Fibroblast of villous mesenchyme (primary cell): ENCODE measurements around the gene NADK2. TPM values are rescaled to one million over a fixed set of nuclear protein-coding genes. Genes with fewer than 3 reads are reported as not detected.

Experiments used
- DNase-seq: peaks from one replicate; pipeline ENCODE4 v3.0.0-alpha.2; 2010; ENCODE audit warnings: low read depth
- H3K4me3 ChIP-seq: 2 replicates; pipeline ENCODE4 v1.5.1; 2011; ENCODE audit warnings: low read depth, mild to moderate bottlenecking, low read length
- total RNA-seq: library from RNA; depleted of rRNA; stranded (reverse); fragments of >200 nt; gene quantifications from 2 replicates; pipeline ENCODE4 v1.2.3, GENCODE V29; 2012
- TF ChIP-seq, protein P1 (sequence below): IDR thresholded peaks from 2 replicates; pipeline ENCODE4 v1.5.1; 2012; ENCODE audit warnings: low read depth, mild to moderate bottlenecking, low read length; ENCODE audit not compliant: insufficient read depth

The NADK2 gene
- total RNA-seq, 1 donor, result 36.3 TPM

- TF ChIP-seq, protein P1, sequence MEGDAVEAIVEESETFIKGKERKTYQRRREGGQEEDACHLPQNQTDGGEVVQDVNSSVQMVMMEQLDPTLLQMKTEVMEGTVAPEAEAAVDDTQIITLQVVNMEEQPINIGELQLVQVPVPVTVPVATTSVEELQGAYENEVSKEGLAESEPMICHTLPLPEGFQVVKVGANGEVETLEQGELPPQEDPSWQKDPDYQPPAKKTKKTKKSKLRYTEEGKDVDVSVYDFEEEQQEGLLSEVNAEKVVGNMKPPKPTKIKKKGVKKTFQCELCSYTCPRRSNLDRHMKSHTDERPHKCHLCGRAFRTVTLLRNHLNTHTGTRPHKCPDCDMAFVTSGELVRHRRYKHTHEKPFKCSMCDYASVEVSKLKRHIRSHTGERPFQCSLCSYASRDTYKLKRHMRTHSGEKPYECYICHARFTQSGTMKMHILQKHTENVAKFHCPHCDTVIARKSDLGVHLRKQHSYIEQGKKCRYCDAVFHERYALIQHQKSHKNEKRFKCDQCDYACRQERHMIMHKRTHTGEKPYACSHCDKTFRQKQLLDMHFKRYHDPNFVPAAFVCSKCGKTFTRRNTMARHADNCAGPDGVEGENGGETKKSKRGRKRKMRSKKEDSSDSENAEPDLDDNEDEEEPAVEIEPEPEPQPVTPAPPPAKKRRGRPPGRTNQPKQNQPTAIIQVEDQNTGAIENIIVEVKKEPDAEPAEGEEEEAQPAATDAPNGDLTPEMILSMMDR, result peak; percentile 4
- DNase-seq, result no peak
- H3K4me3 ChIP-seq, result no peak overlapping the region
Observed at GRCh38 chr5:36214436-36214835, 27.3 kb downstream of the NADK2 start.

DNA sequence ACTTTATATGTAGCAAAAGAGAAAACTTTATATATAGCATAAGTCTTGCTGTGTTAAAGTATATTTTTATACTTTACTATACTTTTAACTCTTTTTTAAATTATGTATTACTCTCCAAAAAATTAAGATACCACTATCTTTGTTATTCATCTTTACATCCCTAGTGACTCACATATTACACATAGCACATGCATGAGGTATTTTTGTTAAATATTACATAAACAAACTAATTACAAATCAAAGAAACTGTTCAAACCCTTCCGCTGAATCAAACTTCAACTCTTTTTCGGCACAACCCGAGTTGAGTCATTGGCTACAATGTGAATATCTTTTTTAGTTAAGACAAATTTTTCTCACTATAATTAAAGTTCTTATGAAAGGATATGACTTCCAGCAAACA, 32.1 kb downstream of the NADK2 start:
- DNase-seq, result peak; percentile 27
- TF ChIP-seq, protein P1, result no peak

DNA sequence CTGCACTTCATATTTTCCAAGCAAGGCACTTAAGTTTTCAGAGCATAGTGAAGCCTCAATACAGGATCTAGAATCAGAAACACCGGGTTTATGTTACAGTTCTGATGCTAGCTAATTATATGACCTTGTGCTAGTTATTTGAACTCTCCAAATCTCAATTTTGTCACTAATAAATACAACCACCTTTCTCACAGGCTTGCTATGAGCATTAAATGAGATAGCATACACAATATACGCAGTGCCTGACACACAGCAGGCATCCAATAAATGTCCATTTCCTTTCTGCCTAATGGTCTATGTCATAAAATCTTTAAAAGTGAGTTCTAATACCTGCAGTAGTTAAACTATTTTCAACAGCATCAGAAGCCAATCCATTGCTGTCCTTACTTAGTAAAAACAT, 32.9 kb downstream of the NADK2 start:
- TF ChIP-seq, protein P1, result no peak
- no peak for DNase-seq
- H3K4me3 ChIP-seq, result no peak overlapping the region

More for the DNA sequence above, 32.1 kb downstream of the NADK2 start:
- H3K4me3 ChIP-seq, result no peak overlapping the region

GRCh38 chr5:36206913-36207312, 34.8 kb downstream of the NADK2 start:
- DNase-seq, result peak; percentile 18

GRCh38 chr5:36205329-36205728, 36.4 kb downstream of the NADK2 start:
- H3K4me3 ChIP-seq, result no peak overlapping the region
- TF ChIP-seq, protein P1, result no peak

More at GRCh38 chr5:36206913-36207312, 34.8 kb downstream of the NADK2 start:
- TF ChIP-seq, protein P1, result no peak
- no peak overlapping the region for H3K4me3 ChIP-seq

GRCh38 chr5:36202521-36202961, 39.2 kb downstream of the NADK2 start:
- H3K4me3 ChIP-seq, result no peak overlapping the region
- peak; percentile 69 for DNase-seq
- TF ChIP-seq, protein P1, result no peak

More at GRCh38 chr5:36205329-36205728, 36.4 kb downstream of the NADK2 start:
- no peak for DNase-seq

- TF ChIP-seq, protein P1, result no peak
- no peak overlapping the region for H3K4me3 ChIP-seq
- no peak for DNase-seq
Observed at GRCh38 chr5:36200513-36200912, 41.2 kb downstream of the NADK2 start.
